Glutamatergic neuron (in vitro differentiated cells): ENCODE data around the gene RAVER2. TPM values are rescaled to one million over a fixed set of nuclear protein-coding genes. Genes with fewer than 3 reads are reported as not detected.

Source experiments
- DNase-seq: peaks from one replicate; pipeline ENCODE4 v3.0.0; 2022
- H3K27ac Mint-ChIP-seq: one replicate; pipeline ENCODE4 v1.8.0; 2020; ENCODE audit warnings: mild to moderate bottlenecking, mixed read lengths, inconsistent platforms; ENCODE audit not compliant: unreplicated experiment
- H3K27me3 Mint-ChIP-seq: one replicate; pipeline ENCODE4 v1.8.0; 2020; ENCODE audit warnings: mild to moderate bottlenecking, moderate library complexity, mixed read lengths, inconsistent platforms; ENCODE audit not compliant: unreplicated experiment
- H3K36me3 Mint-ChIP-seq: one replicate; pipeline ENCODE4 v1.8.0; 2020; ENCODE audit warnings: mild to moderate bottlenecking, mixed read lengths, inconsistent platforms; ENCODE audit not compliant: unreplicated experiment
- H3K4me1 Mint-ChIP-seq: one replicate; pipeline ENCODE4 v1.8.0; 2020; ENCODE audit warnings: mild to moderate bottlenecking, low read depth, mixed read lengths, inconsistent platforms; ENCODE audit not compliant: unreplicated experiment
- H3K4me3 Mint-ChIP-seq: one replicate; pipeline ENCODE4 v1.8.0; 2020; ENCODE audit warnings: mild to moderate bottlenecking, mixed read lengths, inconsistent platforms; ENCODE audit not compliant: unreplicated experiment
- H3K9me3 Mint-ChIP-seq: one replicate; pipeline ENCODE4 v1.8.0; 2020; ENCODE audit warnings: mild to moderate bottlenecking, moderate library complexity, mixed read lengths, inconsistent platforms; ENCODE audit not compliant: unreplicated experiment
- CTCF ChIP-seq: fragments of 200-600 bp; sonication (generic); IDR thresholded peaks from one replicate; pipeline ENCODE4 v1.5.0; 2021; ENCODE audit not compliant: partially characterized antibody, unreplicated experiment
- long read RNA-seq: library from polyadenylated mRNA; unstranded; transcript quantifications from one replicate; pipeline ENCODE4 v2.0.0, GENCODE V29; 2020; ENCODE audit not compliant: unreplicated experiment
- total RNA-seq: library from RNA; stranded (reverse); fragmentation: NEBNext Ultra II Directional; extraction: Animal tissue kit (Norgen Biotek cat#: 25700); gene quantifications from one replicate; pipeline ENCODE4 v1.2.1, GENCODE V29; 2021; ENCODE audit not compliant: unreplicated experiment

Gene RAVER2, protein sequence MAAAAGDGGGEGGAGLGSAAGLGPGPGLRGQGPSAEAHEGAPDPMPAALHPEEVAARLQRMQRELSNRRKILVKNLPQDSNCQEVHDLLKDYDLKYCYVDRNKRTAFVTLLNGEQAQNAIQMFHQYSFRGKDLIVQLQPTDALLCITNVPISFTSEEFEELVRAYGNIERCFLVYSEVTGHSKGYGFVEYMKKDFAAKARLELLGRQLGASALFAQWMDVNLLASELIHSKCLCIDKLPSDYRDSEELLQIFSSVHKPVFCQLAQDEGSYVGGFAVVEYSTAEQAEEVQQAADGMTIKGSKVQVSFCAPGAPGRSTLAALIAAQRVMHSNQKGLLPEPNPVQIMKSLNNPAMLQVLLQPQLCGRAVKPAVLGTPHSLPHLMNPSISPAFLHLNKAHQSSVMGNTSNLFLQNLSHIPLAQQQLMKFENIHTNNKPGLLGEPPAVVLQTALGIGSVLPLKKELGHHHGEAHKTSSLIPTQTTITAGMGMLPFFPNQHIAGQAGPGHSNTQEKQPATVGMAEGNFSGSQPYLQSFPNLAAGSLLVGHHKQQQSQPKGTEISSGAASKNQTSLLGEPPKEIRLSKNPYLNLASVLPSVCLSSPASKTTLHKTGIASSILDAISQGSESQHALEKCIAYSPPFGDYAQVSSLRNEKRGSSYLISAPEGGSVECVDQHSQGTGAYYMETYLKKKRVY
- total RNA-seq, result 4.4 TPM
- long read RNA-seq, result 0 reads

GRCh38 chr1:64744492-64745180 is at the start of gene RAVER2:
Gene RAVER2, plus strand, starts transcription at chr1:64745075. Its CDS starts 98 bp downstream, at chr1:64745173.
- H3K9me3 Mint-ChIP-seq, result peaks cover 8% of the 10 kb centered on the region
- H3K4me1 Mint-ChIP-seq, result no peaks in the 10 kb centered on the region
- peak within 1 kb of the TSS; percentile 85 for H3K4me3 Mint-ChIP-seq
- peak; percentile 82 for DNase-seq
- no peak for TF ChIP-seq CTCF
- H3K36me3 Mint-ChIP-seq, result no peaks in the 10 kb centered on the region
- H3K27ac Mint-ChIP-seq, result peak within 1 kb of the TSS; percentile 57
- H3K27me3 Mint-ChIP-seq, result peaks cover 6% of the 10 kb centered on the region

DNA sequence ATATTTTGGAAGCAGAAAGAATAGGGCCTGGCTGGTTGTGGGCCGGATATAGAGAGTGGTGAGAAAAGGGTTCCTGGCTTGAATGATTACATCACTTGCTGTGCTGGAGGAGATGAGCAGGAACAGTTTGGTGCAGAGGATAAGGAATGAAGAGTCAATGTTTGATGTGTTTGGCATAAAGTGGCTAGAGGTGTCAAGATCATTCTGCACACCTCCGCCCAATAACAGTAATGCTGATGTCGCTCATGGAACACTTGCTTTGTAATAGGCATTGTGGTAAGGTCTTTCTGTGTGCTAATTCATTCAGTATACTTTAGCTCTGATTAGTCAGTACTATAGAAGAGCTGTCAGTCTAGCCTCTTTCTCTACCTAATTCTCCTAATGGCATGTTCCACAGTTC is 48.0 kb upstream of the RAVER2 start:
- no peak for TF ChIP-seq CTCF
- H3K27me3 Mint-ChIP-seq, result no peaks in the 10 kb centered on the region
- no peak overlapping the region for H3K4me3 Mint-ChIP-seq
- no peak overlapping the region for H3K27ac Mint-ChIP-seq
- H3K4me1 Mint-ChIP-seq, result no peaks in the 10 kb centered on the region
- DNase-seq, result no peak
- H3K9me3 Mint-ChIP-seq, result no peaks in the 10 kb centered on the region
- H3K36me3 Mint-ChIP-seq, result no peaks in the 10 kb centered on the region

GRCh38 chr1:64699327-64699726 is 45.5 kb upstream of the RAVER2 start:
- Mint-ChIP-seq H3K27me3 (no peaks in the 10 kb centered on the region), H3K27ac (no peak overlapping the region), H3K4me3 (no peak overlapping the region), H3K4me1 (no peaks in the 10 kb centered on the region), H3K36me3 (no peaks in the 10 kb centered on the region), H3K9me3 (peaks cover 2% of the 10 kb centered on the region)
- no peak for DNase-seq
- TF ChIP-seq CTCF, result no peak

GRCh38 chr1:64701071-64701470 is 43.8 kb upstream of the RAVER2 start:
- Mint-ChIP-seq H3K27me3 (no peaks in the 10 kb centered on the region), H3K4me3 (no peak overlapping the region), H3K4me1 (no peaks in the 10 kb centered on the region), H3K9me3 (peaks cover 2% of the 10 kb centered on the region), H3K36me3 (no peaks in the 10 kb centered on the region), H3K27ac (no peak overlapping the region)
- DNase-seq, result no peak
- no peak for TF ChIP-seq CTCF
